HepG2 (cell line): ENCODE data around the gene CAMTA1. TPM values are rescaled to one million over a fixed set of nuclear protein-coding genes. Genes with fewer than 3 reads are reported as not detected.

Source experiments
- ATAC-seq: fragments of 200-7000 bp; cut with Tn5 transposase; 3 replicates; pipeline ENCODE4 v1.9.1; 2020; ENCODE audit warnings: mild to moderate bottlenecking, moderate library complexity
- BruUV-seq: library from RNA; stranded (reverse); fragments of 400-500 nt; replicated peaks from 2 replicates; lab custom pipeline; 2021; lab: Mats Ljungman, UMichigan
- CTCF ChIA-PET: fragments of 300-600 bp; formaldehyde crosslinking; extraction: SDS; loops from one replicate; lab custom pipeline; 2021; ENCODE audit warnings: low total read pairs, inconsistent platforms, low intra/inter-chr PET ratio; lab: Yijun Ruan, JAX
- POLR2A ChIA-PET: fragments of 350-600 bp; sonication (Branson Sonifier 250); formaldehyde crosslinking; loops from one replicate; lab custom pipeline; 2020; ENCODE audit warnings: antibody characterized with exemption, inconsistent platforms; lab: Yijun Ruan, JAX
- DNase-seq: peaks from one replicate; pipeline ENCODE4 v3.0.0-alpha.2; 2015; ENCODE audit warnings: low spot score
- FAIRE-seq: peaks from 3 replicates; lab custom pipeline; 2011; peaks lifted over from hg19 to GRCh38; lab: Jason Lieb, UNC
- H2AFZ ChIP-seq: one replicate; pipeline ENCODE4 v1.6.1; 2011; ENCODE audit warnings: low read length, inconsistent platforms
- H3K27ac ChIP-seq: fragments of 300-600 bp; 3 replicates; pipeline ENCODE4 v1.8.0; 2011; ENCODE audit warnings: mixed run types, mild to moderate bottlenecking, mixed read lengths, low read length, inconsistent platforms; ENCODE audit not compliant: insufficient read depth; ENCODE audit errors: extremely low read length
- H3K27me3 ChIP-seq, 2 experiments: fragments of 200-600 bp in 1 of 2; 2 replicates in 1 of 2; 3 replicates in 1 of 2; pipeline versions ENCODE4 v1.6.0 to v1.8.0; 2011; ENCODE audit warnings: low read length in 2 of 2, mild to moderate bottlenecking in 2 of 2, moderate library complexity in 2 of 2, inconsistent platforms in 1 of 2; ENCODE audit not compliant: insufficient read depth in 2 of 2, control insufficient read depth in 1 of 2
- H3K36me3 ChIP-seq, 2 experiments: fragments of 200-600 bp in 1 of 2; replicated peaks in 1 of 2; 2 replicates in 1 of 2; 3 replicates in 1 of 2; pipeline versions ENCODE4 v1.5.1 to v1.8.0; 2011; ENCODE audit warnings: low read length in 2 of 2, inconsistent platforms in 1 of 2; ENCODE audit not compliant: insufficient read depth in 2 of 2, control insufficient read depth in 1 of 2
- H3K4me1 ChIP-seq: 2 replicates; pipeline ENCODE4 v1.5.1; 2012; ENCODE audit warnings: low read length, inconsistent platforms; ENCODE audit not compliant: insufficient read depth
- H3K4me2 ChIP-seq: 2 replicates; pipeline ENCODE4 v1.6.0; 2011; ENCODE audit warnings: low read depth, low read length, inconsistent platforms
- H3K4me3 ChIP-seq, 3 experiments: fragments of 200-600 bp in 1 of 3; sonication (generic), shearing (Covaris generic) in 1 of 3; replicated peaks in 1 of 3; 2 replicates each; pipeline ENCODE4 v1.5.1; 2011 to 2016; ENCODE audit warnings: low read length in 3 of 3, inconsistent platforms in 2 of 3, low read depth in 2 of 3, mild to moderate bottlenecking in 2 of 3, control low read depth in 1 of 3, mixed read lengths in 1 of 3; ENCODE audit not compliant: insufficient read depth in 1 of 3
- H3K79me2 ChIP-seq: one replicate; pipeline ENCODE4 v1.6.1; 2011; ENCODE audit warnings: low read length, inconsistent platforms; ENCODE audit not compliant: insufficient read depth
- H3K9ac ChIP-seq: 2 replicates; pipeline ENCODE4 v1.6.0; 2011; ENCODE audit warnings: mild to moderate bottlenecking, low read depth, low read length, inconsistent platforms; ENCODE audit not compliant: insufficient read depth
- H3K9me3 ChIP-seq: 2 replicates; pipeline ENCODE4 v1.5.1; 2012; ENCODE audit warnings: mild to moderate bottlenecking, low read length
- H4K20me1 ChIP-seq: 2 replicates; pipeline ENCODE4 v1.6.0; 2011; ENCODE audit warnings: inconsistent platforms, mild to moderate bottlenecking, low read length, moderate library complexity; ENCODE audit not compliant: insufficient read depth
- KMT2A ChIP-seq: sonication (generic); formaldehyde crosslinking; IDR thresholded peaks from 2 replicates; pipeline ENCODE4 v1.4.0; 2020; ENCODE audit warnings: missing genetic modification reagents
- PRDM4 ChIP-seq: sonication (generic); formaldehyde crosslinking; IDR thresholded peaks from 2 replicates; pipeline ENCODE4 v1.9.0; 2021; ENCODE audit warnings: missing genetic modification reagents, borderline replicate concordance
- ZC3H13 ChIP-seq: sonication (generic); formaldehyde crosslinking; IDR thresholded peaks from 2 replicates; pipeline ENCODE4 v1.8.1; 2023; ENCODE audit warnings: mild to moderate bottlenecking, missing genetic modification reagents, moderate library complexity
- ZFP91 ChIP-seq: sonication (generic); formaldehyde crosslinking; IDR thresholded peaks from 2 replicates; pipeline ENCODE4 v1.9.0; 2022; ENCODE audit warnings: missing genetic modification reagents, mild to moderate bottlenecking, borderline replicate concordance
- ZNF556 ChIP-seq: sonication (generic); formaldehyde crosslinking; IDR thresholded peaks from 2 replicates; pipeline ENCODE4 v1.4.0; 2020; ENCODE audit warnings: mild to moderate bottlenecking, missing genetic modification reagents, borderline replicate concordance
- WGBS: methylation state at CpG from one replicate; pipeline ENCODE4 v1.1.6; 2017; ENCODE audit warnings: low lambda C conversion rate; 5-methylcytosine and 5-hydroxymethylcytosine counted together
- in situ Hi-C: cut with HindIII; loops from 2 replicates; pipeline ENCODE4 v1.10.0; 2017; ENCODE audit warnings: low pct_unique_long_range_greater_than_20kb; ENCODE audit not compliant: extremely low pct_ligation_motif_present
- intact Hi-C: fragments of 100-400 bp; cut with micrococcal nuclease; formaldehyde crosslinking; loops from one replicate; pipeline ENCODE4 v1.10.0; 2022; ENCODE audit not compliant: unreplicated experiment
- polyA plus RNA-seq, 8 experiments: library from polyadenylated mRNA; depleted of rRNA in 3 of 8; stranded (reverse) in 7 of 8; unstranded in 1 of 8; fragments of >200 nt; fragmentation: Illumina TruSeq in 4 of 8; extraction: Trizol in 4 of 8; gene quantifications; 2 replicates each; pipeline versions ENCODE4 v1.2.1 to v1.2.3, GENCODE V29; 2011 to 2016; ENCODE audit warnings: low read depth in 4 of 8, missing spikeins in 1 of 8, mixed read lengths in 1 of 8; ENCODE audit not compliant: insufficient read depth in 1 of 8
- total RNA-seq, 5 experiments: library from RNA; depleted of rRNA; stranded (reverse); fragments of >200 nt; fragmentation: Illumina TruSeq; extraction: Trizol; gene quantifications; 2 replicates each; pipeline ENCODE4 v1.2.3, GENCODE V29; 2016; ENCODE audit warnings: low read depth in 1 of 5

Gene CAMTA1
- total and polyA plus RNA-seq, 2 of the 13 experiments (the other 11 are each of a cell fraction or from before 2014, with no cell fraction given), result 25.0 to 36.4 TPM

GRCh38 chr1:7479571-7479970 lies 694.3 kb downstream of the CAMTA1 start:
- H3K27ac ChIP-seq, result no peak overlapping the region
- CTCF ChIA-PET, result no interaction called here
- POLR2A ChIA-PET, result no interaction called here
- peaks cover 2% of the 10 kb centered on the region; the same call in 1 of the 2 replicates for H4K20me1 ChIP-seq
- H3K36me3 ChIP-seq, result no peaks in the 10 kb centered on the region
- BruUV-seq, result no TSS peak
- H3K4me1 ChIP-seq, result no peaks in the 10 kb centered on the region
- DNase-seq (no peak), FAIRE-seq (no peak), ATAC-seq (no peak)
- in situ Hi-C loops (no loop called here), intact Hi-C loops (no loop called here)
- H3K4me2 ChIP-seq, result no peak overlapping the region
- H3K27me3 ChIP-seq, result peaks cover 4 to 31% of the 10 kb centered on the region in 2 experiments; a peak in 3 of 5 replicates
- no peak for TF ChIP-seq ZFP91 (CRISPR knock-in tag)
- TF ChIP-seq ZC3H13 (CRISPR knock-in tag), result no peak
- TF ChIP-seq KMT2A (CRISPR knock-in tag), result no peak
- no peak for TF ChIP-seq PRDM4 (CRISPR knock-in tag)
- TF ChIP-seq ZNF556 (CRISPR knock-in tag), result no peak
- no peak overlapping the region for H3K9ac ChIP-seq
- 77% methylated on average over 1 of the region's 3 CpGs for WGBS
- no peak overlapping the region for H2AFZ ChIP-seq
- no peaks in the 10 kb centered on the region for H3K79me2 ChIP-seq
- H3K9me3 ChIP-seq, result no peaks in the 10 kb centered on the region
- no peak overlapping the region for H3K4me3 ChIP-seq
